Retina (tissue), 1 donor: ENCODE measurements around the gene MDM1.

Source experiments
- DNase-seq: peaks from one replicate; pipeline ENCODE4 v3.0.0-alpha.2; 2016

The MDM1 gene

DNA sequence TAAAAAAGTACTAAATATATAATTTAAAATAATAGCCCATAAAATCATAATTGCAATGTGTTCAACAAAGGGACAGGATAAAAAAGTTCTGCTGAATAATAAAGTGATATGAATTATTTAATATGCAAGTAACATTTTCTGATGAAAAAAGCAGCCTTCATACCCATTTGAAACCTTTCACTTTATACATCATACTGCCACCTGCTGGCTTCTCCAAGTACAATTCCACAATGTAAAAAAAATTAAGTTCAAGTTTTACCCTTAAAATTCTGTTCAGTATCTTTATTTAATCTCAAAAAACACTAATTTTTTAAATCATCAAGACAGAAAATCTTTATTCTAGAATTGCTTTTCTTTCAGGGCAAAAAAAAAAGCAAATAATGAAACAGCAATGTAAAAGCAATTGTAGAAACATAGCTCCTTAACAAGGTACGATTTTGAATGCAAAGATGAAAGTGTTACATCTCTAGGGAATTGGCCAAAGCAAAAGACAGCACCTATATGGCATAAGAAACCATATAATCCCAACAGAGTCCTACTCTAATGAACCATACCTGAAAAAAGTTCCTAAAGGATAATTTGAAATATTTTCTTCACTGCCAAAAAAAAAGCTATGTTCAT lies 15.0 kb downstream of the MDM1 start:
- DNase-seq = no peak

DNA sequence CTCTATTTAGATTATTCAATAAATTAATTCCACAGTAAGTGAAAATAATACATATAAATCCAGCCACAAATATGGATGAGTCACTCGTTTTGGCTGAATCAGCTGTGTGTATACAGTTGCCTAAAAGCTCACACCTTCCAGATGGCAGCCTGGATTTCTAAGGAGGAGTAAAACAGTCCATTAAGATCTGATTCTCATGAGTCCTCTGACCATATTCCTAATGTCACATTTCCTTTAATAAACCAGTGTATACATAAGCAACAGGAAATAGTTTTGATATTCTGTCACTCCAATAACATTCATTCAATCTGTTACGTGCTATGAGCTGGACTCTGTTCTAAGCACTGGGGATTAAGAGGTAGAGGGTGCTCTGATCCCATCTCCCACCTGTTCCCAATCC lies 21.8 kb downstream of the MDM1 start:
- DNase-seq = no peak

GRCh38 chr12:68306564-68306963 lies 25.6 kb downstream of the MDM1 start:
- DNase-seq = no peak

GRCh38 chr12:68305278-68305677 lies 26.9 kb downstream of the MDM1 start:
- DNase-seq = no peak

DNA sequence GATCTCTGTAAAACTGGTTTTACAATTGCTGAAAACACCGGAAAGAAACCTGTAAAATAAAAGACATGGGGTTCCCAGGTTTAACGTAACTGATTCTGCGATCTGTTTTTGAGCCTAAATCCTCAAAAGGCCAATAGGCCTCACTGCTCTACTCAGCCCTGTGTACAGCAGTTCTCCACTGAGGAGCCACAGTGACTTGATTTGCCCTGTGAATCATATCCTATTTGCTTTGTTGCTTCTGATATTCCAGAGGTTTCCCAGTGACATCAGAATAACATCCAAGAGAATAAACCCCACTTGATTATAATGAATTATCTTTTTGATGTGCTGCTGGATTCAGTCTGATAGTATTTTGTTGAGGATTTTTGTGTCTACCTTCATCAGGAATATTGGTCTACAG lies 27.5 kb downstream of the MDM1 start:
- DNase-seq = no peak

GRCh38 chr12:68303850-68304249 lies 28.3 kb downstream of the MDM1 start:
- DNase-seq = no peak

DNA sequence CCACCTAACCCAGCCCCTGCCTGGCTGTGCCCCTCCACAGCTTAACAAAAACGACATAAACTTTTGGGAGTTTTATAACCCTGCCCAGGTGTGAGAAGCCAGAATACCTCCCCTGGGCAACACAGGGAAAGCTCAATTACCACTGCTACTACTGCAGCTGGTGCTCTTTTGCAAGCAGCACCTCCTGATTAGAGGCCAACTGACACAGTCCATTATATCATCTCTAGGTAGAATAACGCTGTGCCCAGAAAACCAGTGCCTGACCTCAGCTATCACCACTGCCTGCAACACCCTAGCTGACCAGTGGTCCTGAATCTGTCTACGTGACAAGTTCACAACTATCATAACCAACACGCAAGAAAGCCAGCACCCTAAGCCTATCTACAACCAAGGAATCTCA lies 34.2 kb downstream of the MDM1 start:
- DNase-seq = no peak

- DNase-seq = no peak
Measured at GRCh38 chr12:68294251-68294650, 37.9 kb downstream of the MDM1 start.

- no peak for DNase-seq
Measured at GRCh38 chr12:68293347-68293746, 38.8 kb downstream of the MDM1 start.

- DNase-seq = no peak
Measured at GRCh38 chr12:68292151-68292943, 39.8 kb downstream of the MDM1 start.

DNA sequence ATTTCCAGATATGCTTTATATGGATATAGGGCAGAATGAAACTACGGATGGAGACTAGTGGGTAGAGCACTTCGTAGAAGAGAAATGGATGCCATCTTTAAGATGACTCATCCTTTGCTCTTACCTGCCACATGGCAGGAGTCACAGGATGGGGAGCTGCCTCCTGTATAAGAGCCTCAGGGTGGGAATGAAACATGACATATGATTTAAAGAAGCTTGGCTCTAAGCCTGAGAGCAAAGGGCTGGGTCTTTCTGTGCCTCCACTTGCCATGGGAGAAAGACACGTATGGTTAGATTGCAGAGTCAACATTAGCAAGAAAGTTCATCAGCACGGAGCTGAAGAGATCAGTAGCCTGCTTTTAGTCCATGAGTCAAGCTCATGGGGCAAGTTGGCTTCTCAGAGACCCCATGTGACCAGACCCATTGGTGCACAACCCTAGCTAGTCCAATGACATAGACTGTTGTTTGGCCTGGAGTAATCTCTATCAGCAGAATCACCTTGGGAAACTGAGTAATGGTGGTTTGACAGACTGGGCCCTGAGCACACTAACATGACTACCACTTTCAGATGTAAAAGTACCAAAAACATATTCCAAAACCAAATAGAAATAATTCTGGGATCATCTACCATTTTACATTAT lies 40.6 kb downstream of the MDM1 start:
- no peak for DNase-seq

DNA sequence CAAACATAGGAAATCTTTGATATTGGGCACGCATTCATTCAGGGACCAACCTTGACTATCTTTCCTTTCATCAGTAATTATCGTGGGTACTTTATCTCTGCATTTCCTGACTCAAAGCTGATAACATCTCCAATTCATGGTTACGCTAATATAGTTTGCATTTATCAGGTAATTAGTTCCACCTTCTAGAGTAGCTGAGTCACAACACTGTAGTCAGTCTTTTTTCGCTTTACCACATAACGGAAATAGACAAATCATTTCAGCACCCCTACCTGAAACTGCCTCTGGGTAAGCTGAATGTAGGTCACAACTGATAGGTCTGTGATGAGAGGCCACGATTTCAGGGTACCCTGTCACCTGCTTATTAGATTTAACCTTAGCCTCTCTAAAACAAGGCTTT lies 42.0 kb downstream of the MDM1 start:
- DNase-seq = no peak

DNA sequence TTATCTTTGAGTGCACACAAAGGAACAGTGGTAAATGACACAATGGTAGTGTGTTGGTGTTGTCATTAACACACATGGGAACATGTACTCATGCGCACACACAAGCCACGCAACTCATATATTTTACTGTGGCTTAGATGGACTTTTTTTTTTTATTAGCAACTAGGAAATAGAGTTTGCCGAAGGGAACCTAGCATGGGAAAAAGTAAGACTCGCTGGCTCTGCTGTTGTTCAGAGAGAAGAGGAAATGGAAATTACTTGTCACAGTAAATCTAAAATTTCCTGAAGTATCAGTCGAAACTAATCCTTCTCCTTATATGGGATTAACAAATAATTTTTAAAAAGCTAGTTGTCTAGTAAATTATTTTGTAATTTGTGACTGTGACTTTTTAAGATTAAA lies 45.1 kb downstream of the MDM1 start:
- DNase-seq = no peak

- DNase-seq = no peak
Measured at GRCh38 chr12:68286396-68286795, 45.8 kb downstream of the MDM1 start.

- DNase-seq = no peak
Measured at GRCh38 chr12:68285541-68285940, 46.6 kb downstream of the MDM1 start.

DNA sequence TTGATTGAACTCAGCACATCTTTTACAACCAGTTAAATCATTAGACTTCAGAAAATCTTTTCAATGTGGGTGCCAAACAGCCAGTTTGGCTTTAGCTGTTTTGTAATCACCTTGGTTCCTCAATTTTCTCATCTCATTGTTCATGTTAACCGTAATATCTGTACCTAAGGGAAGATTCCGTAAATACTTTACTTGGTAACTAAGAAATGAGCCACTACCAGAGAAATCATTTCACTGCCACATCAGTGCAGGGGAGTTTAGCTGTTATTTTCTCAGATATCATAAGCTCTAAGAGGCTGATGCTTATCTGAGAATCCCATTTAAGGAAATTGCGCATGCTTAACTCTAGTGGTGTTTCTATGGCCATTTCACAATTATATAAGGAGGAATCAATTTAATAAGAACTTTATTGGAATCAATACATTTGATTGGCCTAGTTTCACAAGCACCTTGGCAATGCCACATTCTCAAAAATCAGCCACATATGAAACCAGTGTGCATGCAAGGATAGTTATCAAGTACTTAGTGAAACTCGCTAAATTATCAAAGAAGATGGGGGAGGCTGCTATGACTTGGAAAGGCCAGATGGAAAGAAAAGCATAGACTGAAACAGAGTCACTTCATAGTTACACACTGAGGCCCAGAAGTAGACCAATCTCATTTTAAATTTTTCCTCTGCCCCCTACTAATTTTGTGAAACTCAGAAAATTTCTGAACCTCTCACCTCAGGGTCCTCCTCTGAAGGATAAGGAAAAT lies 50.7 kb downstream of the MDM1 start:
- no peak for DNase-seq

GRCh38 chr12:68280240-68280639 lies 51.9 kb downstream of the MDM1 start:
- no peak for DNase-seq

GRCh38 chr12:68279227-68280054 lies 52.7 kb downstream of the MDM1 start:
- DNase-seq = no peak

GRCh38 chr12:68276402-68276930 lies 55.7 kb downstream of the MDM1 start:
- no peak for DNase-seq

GRCh38 chr12:68272732-68273131 lies 59.4 kb downstream of the MDM1 start:
- DNase-seq = no peak

DNA sequence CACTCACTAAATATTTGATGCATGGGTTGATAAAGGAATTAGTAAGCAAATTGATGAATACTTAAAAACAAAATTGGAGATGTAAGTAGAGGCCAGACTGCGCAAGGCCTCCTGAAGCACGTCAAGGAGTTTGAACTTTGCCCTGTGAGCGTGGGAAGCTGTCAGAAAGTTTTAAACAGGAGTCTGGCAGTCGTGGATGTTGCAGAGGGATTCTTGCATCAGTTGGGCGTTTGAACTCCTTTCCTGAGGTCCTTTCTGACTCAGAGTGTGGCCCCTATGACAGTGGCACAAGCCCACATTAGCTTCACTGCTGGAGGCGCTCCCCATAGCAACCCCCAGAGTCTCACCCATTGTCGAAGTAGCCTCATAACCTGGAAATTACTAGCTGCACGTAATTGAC lies 60.8 kb downstream of the MDM1 start:
- DNase-seq = peak; percentile 10

GRCh38 chr12:68270358-68270757 lies 61.8 kb downstream of the MDM1 start:
- no peak for DNase-seq
